Islet precursor cell (in vitro differentiated cells): ENCODE data around the gene IFIT1B.
"Not testable (repeated sequence)": the region's sequence is repeated elsewhere in the genome, so short reads cannot be mapped to it uniquely, and the experiment has no call there.

Experiments used
- DNase-seq: peaks from one replicate; pipeline ENCODE4 v3.0.0-alpha.2; 2018

Gene IFIT1B

DNA sequence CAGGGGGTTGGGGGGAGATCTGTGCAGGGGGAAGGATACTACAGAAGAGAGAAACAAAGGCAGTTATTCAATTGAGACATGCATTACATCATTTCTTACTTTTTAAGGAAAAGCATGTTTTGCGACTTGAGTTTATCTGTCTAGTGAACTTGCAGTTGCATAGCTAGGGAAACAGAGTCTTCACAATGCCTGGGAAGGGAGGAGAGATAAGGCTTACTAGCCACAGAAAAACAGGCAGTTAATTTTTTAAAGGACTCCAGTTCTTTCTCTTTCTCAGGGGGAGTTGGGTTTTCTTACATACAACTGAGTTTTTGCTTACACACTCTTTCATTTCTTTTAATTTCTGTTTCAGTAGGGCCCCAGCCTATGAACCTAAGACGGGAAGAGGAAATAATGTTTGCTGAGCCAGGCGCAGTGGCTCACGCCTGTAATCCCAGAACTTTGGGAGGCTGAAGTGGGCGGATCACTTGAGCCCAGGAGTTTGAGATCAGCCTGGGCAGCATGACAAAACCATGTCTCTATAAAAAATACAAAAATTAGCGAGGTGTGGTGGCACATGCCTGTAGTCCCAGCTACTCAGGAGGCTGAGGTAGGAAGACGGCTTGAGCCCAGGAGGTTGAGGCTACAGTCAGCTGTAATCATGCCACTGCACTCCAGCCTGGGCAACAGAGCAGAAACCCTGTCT lies 27.1 kb upstream of the IFIT1B start:
- not testable (repeated sequence) for DNase-seq

- no peak for DNase-seq
Measured at GRCh38 chr10:89351412-89351779, 26.5 kb upstream of the IFIT1B start.

GRCh38 chr10:89351780-89352597 lies 25.9 kb upstream of the IFIT1B start:
- DNase-seq, result peak; percentile 60

- DNase-seq, result no peak
Measured at GRCh38 chr10:89352802-89353201, 25.1 kb upstream of the IFIT1B start.

DNA sequence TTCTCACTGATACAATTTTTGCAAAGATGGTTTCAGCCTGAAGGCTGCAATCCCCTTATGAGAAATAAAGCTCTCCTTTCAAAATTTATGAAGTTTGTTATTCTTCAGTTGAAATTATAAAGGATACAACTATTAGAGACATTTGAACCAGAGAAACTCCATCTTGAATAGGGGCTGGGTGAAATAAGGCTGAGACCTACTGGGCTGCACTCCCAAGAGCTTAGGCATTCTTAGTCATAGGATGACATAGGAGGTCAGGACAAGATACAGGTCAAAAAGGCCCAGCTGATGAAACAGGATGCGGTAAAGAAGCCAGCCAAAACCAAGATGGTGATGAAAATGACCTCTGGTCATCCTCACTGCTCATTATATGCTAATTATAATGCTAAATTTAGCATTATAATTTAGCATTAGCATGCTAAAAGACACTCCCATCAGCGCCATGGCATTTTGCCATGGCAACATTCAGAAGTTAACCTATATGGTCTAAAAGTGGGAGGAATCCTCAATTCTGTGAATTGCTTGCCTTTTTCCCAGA lies 22.4 kb upstream of the IFIT1B start:
- DNase-seq, result no peak

DNA sequence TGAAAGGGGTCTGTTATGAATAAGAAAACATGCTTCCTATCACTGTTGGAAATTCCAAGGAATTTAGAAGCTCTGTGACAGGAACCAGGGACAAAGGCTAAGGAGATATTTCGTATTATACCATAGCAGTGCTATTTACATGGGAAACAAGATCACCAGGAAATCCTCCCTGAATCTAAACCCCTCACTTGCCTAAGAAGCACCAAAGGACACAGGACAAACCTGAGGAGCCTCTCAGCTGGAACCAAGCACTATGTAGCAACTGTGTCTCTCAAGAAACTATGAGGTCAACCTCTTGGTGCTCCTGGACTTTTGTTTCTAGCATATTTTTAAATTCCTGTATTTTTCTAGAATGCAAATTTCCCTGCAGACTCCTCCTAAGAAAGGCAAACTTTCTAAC lies 20.8 kb upstream of the IFIT1B start:
- DNase-seq, result no peak

GRCh38 chr10:89357975-89358374 lies 19.9 kb upstream of the IFIT1B start:
- DNase-seq, result no peak

DNA sequence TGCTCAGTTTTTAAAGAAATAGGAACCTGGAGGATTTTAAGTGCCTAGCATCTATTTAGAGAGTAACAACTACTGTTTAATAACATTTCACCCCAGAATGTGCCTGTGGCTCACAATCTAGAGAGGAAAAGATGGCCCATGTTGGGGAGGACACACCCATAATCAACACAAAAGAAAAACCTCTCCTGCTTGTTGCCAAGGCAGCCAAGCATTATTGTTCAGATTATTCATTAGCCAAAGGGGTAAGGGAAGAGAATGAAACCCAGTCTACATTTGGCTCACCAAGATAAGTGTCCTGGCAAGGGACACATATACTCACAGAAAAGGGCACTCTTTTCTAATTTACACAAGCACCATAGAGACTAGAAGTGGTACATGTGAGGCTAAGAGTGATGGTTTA lies 17.7 kb upstream of the IFIT1B start:
- no peak for DNase-seq

DNA sequence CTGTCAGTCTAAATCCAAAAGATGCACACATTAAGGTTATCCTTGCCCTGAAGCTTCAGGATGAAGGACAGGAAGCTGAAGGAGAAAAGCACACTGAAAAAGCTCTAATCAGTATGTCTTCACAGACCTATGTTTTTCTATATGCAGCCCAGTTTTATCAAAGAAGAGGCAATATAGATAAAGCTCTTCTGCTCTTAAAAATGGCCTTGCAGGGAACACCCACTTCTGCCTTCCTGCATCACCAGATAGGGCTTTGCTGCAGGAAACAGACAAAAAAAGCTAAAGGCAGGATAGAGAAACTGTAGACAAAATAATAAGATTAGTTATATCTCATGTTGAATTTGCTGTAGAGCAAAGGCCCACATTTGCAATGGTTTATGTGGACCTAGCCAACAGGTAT lies 14.9 kb upstream of the IFIT1B start:
- DNase-seq, result no peak

DNA sequence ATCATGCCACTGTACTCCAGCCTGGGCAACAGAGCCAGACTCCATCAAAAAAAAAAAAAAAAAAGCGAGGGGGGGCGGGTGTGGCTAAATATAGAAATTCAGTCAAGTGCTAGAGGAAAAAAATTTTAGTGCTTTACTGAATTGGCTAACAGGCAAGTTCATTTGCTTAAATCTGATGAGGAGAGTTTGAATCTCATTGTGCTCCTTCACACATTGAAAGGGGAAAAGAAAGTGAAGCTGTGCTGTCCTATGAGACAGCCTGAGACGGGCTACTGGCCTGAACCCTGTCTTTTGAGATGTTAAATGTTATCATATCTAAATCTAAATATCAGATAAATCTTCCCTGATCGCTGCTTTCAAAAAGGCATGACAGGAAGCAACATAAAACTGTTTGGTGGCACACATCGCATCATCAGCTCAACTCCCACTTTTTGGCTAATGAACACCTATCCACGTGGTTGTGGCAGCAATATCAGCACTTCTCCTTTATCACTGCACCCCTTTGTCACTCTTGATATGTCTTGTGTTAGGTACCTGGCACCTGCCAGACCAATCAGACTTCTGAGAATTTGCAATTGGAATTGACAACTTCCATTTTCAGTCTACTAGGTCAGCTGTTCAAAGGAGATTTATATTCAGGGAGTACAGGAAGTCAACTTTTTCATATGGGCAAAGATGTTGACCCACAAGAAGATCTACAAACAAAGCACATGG lies 14.0 kb upstream of the IFIT1B start:
- no peak for DNase-seq

DNA sequence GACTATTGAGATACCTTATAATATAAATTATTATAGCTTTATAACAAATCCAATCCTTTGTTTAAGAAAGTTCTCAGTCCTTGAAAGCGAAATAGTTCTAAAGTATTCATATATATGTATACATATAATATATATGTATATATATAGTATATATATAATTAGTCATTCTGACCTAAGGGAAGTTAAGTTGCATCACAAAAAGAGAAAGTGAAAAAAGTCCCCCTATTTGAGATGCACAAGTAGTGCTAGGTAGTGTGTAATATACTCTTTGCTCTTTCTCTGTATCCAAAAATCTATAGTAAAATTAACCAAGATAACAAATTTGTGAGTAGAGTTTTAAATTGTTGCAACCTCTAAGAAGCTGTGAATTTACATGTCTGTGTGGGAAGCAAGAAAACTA lies 13.3 kb upstream of the IFIT1B start:
- no peak for DNase-seq

DNA sequence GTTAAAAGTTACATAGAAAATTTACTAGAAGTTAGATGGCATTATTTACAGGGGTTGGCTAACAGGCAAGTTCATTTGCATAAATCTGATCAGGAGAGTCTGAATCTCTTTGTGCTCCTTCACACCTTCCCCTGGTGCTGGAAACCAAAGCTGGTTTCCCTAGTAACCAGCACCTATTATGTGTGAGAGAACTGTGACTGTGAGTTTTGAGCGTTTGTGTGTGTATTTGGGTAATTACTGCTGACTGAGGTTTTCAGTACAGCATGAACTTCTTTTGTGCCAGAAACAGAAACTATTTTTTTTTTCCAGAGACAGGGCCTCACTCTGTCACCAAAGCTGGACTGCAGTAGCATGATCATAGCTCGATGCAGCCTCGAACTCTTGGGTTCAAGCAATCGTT lies 10.3 kb upstream of the IFIT1B start:
- no peak for DNase-seq

DNA sequence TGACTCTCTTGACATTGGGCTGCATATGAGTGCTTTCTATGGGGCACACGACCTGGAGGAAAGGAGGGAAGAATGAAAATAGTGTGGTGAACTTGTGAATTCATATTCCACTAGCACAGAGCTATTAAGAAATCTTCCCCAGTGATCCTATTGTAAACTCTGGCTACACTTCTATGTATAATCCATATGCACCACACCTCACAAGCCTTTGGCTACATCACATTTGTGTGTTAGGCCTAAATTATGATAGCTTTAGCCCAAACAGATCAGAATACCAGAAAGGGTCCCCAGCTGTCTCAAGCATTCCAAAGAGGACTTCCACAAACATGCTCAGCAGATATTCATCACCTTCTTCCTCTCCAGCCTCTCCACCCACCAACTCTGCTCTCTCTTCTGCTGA lies 9.7 kb upstream of the IFIT1B start:
- DNase-seq, result no peak

GRCh38 chr10:89369156-89370105 lies 8.4 kb upstream of the IFIT1B start:
- DNase-seq, result no peak

- DNase-seq, result no peak
Measured at GRCh38 chr10:89371079-89371478, 6.8 kb upstream of the IFIT1B start.

DNA sequence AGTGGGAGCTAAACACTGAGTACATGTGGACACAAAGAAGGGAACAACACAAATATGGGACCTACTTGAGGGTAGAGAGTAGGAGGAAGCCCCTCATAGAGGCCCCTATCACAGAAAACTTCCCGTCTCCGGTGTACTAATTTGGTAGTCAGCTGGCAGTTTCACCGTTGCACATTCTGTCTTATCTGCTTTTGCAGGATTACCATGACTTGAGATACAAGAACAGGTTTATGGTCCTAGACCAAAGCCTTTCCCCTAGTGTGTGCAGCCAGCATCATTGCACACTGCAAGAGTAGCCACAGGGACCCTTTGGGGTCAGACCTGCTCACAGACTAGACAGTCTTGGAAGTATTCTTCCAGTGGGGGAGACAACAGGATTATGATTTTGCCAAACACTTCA lies 5.9 kb upstream of the IFIT1B start:
- no peak for DNase-seq

GRCh38 chr10:89373916-89374711 lies 3.7 kb upstream of the IFIT1B start:
- DNase-seq, result no peak

DNA sequence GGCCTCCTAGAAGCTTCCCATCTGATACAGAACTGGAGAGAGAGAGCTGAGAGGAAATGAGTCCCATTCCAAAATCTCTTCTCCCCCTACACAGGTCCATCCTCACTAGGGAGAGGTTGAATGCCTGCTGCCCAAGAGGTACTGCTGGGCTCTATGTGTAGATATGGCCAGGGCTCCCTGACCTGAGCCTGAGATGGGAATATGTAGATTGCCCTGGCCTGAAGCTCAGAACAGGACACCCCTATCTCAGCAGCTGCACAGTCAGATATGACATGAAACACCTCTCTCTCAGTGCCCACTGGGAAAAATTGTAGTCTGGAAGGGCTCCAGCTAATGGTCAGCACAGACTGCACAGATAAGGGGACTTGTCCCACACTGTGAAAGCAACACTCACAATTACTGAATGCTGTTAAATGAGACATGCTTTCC lies 3.1 kb upstream of the IFIT1B start:
- DNase-seq, result no peak

DNA sequence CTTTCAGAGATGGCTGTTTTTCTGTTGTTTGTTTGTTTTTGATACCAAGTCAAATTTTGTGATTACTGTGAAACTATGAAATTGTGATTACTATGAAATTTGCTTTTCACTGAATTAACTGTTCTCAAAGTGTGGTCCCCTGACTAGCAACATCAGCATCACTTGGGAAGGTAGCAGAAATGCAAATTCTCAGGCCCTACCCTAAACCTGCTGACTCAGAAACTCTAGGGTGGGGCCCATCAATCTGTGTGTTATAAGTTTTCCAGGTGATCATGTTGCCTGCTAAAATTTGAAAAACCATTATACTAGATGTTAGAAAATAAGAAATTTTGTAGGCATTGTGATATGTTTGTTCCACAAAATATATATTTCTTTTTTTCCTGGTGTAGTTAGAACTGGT lies 1.2 kb downstream of the IFIT1B start:
- no peak for DNase-seq

DNA sequence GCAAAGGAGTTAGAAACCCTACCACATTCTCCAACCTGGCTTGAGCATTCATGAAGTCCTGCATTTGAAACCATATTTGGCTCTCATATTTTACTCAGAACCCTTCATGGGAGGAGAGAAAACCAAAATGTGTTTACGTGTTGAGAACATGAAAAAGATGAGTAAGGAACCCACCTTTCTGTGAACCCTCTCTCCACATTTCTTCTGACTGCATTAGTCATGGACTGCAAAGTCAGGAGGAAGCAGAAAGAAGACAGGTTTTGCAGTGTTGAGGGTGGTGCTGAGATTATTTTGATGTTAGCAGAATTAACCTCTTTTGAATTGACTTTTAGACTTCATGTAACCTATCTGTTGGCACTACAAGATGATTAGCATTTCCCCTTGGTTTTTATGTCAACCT lies 4.9 kb downstream of the IFIT1B start:
- no peak for DNase-seq

DNA sequence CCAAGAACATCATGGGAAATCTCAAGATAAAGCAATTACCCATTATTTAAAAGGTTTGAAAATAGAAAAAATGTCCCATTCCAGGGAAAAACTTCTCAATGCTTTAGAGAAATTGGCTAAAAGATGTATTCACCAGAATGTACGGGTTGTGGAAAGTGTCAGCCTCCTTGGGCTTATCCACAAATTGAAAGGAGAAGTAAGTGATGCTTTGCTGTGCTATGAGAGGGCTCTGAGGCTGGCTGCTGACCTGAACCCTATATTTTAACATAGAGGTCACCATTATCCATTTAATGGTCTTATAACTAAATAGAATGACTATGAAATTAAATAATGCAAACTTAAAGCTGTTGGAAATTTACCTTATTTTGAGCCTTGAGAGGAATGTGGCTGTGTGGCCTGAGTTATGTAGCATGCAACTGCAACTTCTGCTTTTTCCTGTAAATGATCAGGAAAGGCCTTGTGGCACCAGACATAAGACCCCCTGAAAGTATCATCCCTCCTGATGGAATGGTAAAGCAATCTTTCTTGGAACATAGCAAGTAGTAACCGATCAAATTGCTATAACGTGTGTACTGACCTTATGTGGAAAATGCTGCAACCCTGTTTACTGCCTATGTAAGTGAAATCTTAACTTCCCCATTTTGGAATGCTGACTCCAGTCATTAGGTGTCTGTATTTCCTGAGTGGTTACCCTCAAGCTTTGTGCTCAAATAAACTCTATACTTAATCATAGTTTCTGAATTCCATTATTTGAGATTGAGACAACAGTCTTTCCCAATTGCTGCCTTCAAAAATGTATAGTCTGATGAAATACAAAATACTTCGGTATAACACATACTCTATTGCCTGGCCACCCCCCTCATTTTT lies 6.9 kb downstream of the IFIT1B start:
- DNase-seq, result no peak
